Renal cortical epithelial cell (primary cell): ENCODE results near the gene PPP2R3C. TPM values are rescaled to one million over a fixed set of nuclear protein-coding genes. Genes with fewer than 3 reads are reported as not detected.
"Not testable (repeated sequence)": the region's sequence is repeated elsewhere in the genome, so short reads cannot be mapped to it uniquely, and the experiment has no call there.

Source experiments
- DNase-seq: peaks from one replicate; pipeline ENCODE4 v3.0.0-alpha.2; 2011; ENCODE audit warnings: low read depth
- total RNA-seq: library from RNA; depleted of rRNA; stranded (reverse); fragments of >200 nt; gene quantifications from 2 replicates; pipeline ENCODE4 v1.2.3, GENCODE V29; 2014

PPP2R3C gene
- total RNA-seq, 1 donor from 2014 or later = 23.0 TPM

DNA sequence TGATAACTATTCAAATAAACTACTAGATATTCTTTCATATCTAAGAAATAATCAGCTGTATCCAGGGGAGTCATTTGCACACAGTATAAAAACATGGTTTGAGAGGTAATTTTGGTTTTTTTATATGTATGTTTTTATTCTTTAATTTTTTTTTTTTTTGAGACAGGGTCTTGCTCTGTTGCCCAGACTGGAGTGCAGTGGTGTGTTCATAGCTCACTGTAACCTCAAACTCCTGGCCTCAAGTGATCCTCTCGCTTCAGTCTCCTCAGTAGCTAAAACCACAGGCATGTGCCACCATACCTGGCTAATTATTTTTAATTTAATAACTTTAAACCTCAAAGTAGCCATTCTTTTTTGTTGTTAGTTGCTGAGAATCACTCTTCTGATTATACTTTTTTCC lies 2.3 kb upstream of the PPP2R3C start:
- DNase-seq = peak; percentile 25

DNA sequence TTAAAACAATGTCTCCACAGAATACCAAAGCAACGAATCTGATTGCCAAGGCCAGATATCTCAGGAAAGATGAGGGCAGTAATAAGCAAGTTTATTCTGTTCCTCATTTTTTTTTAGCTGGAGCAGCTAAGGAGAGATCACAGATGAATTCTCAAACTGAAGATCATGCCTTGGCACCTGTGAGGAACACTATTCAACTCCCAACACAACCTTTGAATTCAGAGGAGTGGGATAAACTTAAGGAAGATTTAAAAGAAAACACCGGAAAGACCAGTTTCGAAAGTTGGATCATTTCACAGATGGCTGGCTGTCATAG lies 1.6 kb upstream of the PPP2R3C start:
- DNase-seq = no peak

DNA sequence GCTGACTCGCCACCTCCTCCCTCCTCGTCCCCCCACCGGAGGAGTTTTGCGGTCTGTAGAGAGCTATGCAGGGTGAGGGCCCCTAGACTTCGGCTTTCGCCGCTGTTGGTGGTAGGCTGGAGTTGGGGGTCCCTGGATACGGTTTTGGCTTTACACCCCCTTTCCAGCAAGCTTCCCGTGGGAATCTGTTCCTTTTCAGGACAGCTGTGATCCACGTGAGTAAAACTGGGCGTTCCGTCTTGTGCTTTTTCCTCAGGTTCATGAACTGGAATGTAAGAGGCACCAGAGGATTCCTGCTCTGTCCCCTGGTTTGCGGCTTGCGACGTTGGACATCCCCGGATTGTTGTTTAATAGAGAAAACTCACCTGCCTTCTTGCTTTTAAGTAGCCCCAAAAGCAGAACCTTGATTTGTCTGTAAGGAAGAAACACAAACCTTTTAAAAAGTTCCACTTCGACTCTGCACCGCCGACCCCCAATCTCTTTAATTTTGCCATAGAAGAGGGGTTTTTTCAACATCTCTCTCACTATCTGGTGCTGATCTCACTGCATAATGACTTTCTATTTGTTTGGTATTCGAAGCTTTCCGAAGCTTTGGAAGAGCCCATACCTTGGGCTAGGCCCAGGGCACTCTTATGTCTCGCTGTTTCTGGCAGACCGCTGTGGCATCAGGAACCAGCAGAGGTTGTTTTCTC lies 1.1 kb upstream of the PPP2R3C start:
- peak; percentile 68 for DNase-seq

DNA sequence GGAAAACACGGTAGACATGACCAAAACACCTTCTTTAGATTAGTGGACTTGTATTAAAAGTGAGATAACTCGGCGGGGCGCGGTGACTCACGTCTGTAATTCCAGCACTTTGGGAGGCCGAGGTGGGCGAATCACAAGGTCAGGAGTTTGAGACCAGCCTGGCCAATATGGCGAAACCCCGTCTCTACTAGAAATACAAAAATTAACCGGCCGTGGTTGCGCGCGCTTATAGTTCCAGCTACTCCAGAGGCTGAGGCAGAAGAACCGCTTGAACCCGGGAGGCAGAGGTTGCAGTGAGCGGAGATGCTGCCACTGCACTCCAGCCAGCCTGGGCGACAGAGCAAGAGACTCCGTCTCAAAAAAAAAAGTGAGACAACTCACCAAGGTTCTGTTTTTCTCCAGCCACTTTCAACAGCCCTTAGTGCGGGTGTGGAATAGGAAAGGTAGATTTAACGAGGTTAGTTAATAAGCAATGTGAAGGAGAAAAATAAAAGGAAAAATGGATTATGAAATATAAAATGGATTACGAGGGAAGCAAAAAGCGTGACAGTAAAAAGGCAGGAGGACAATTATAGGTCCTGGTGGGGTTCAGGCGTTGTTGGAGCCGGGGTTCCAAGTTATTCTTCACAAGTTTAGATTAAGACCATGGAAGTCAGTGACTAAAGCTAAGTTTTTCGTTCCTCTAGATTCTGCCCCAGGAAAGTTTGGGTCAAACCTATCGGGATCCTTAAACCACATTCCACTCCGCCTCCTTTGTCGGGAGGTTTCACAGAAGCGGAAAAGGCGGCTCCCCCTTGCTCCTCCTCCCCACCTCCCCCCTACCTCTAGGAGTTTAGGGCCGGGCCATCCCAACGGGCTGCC lies 534 bp downstream of the PPP2R3C start:
- DNase-seq = no peak

DNA sequence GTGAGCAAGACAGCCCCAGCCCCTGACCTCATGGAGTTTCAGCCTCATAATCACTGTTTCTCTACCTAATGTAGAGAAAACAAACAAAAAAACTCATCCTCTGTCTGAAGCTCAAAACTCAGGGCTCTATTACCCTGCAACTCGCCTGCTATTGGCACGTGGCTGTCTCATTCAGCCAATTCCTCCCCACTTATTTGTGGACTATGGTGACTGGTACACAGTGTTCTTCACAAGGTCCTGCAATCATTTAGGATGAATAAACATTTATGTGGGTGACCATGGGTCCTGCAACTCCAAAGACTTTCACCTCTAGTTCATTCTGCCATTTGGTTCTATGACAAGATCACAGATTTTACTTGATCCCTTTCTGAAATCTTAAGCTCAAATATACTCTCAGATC lies 4.7 kb downstream of the PPP2R3C start:
- DNase-seq = no peak

DNA sequence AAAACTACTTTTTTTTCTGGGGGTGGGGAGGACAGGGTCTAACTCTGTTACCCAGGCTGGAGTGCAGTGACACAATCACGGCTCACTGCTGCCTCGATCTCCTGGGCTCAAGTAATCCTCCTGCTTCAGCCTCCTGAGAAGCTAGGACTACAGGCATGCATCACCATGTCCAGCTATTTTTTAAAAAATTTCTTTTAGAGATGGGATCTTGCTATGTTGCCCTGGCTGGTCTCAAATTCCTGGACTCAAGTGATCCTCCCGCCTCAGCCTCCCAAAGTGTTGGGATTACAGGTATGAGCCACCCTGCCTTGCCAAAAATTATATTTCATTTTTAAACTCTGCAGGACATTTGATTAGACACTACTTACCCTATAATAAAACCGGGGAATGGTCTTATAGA lies 5.5 kb downstream of the PPP2R3C start:
- DNase-seq = no peak

DNA sequence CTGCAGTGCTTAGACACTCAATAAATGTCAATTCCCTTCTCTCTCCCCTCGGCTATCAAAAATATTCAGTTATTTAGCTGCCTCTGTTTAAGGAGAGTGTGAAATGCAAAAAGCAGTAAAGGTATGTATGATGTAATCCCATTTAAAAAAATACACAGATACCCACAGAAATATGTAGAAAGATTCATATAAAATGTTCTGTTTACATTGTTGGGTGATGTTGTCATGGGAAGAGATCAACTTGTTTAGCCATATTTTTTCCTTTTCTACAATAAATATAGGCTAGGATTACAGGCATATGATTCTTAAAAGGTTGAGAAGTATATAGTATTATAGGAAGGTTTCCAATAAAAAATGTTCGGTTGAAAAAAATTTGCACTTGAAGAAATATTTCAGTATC lies 7.8 kb downstream of the PPP2R3C start:
- DNase-seq = no peak

DNA sequence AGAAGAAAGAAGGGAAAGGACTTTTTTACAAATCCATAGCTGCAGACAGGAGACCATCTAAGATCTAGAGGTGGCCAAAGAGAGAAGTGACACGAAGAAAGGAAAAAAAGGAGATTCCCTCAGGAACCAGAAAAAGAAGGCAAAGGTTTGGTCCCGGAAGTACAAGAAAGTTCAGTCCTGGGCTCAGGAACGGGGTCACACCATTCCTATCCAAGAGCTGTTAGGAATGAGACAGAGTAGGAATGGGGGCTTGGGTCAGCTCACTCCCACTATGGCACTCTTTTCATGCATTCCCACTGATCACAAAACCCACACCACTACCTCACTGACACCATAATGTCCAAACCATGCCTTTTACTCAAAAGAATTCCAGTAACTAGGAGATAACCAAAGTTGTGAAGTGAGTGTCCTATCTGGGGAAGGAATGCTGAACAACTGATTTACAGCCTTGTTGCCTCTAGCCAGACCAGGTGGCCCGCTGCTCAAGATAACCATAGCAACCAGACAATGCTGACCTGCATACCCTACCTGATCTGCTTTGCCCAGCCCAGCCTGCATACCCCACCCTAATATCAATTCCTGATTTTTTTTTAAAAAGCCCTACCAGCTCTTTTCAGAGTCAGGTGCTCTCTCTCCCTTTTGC lies 8.4 kb downstream of the PPP2R3C start:
- DNase-seq = no peak

DNA sequence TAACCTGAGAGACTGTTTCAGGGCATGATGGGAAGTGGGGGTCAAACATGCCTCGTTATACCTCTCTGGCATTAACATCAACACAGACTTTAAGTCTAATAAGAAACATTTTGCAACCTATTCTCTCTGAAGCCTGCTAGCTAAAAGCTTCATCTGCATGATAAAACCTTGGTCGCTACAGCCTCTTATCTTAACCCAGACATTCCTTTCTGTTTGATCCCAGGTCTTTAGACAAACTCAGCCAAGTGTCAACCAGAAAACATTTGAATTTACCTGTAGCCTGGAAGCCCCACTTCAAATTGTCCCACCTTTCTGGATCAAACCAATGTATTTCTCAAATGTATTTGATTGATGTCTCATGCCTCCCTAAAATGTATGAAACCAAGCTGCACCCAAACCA lies 9.1 kb downstream of the PPP2R3C start:
- DNase-seq = no peak

DNA sequence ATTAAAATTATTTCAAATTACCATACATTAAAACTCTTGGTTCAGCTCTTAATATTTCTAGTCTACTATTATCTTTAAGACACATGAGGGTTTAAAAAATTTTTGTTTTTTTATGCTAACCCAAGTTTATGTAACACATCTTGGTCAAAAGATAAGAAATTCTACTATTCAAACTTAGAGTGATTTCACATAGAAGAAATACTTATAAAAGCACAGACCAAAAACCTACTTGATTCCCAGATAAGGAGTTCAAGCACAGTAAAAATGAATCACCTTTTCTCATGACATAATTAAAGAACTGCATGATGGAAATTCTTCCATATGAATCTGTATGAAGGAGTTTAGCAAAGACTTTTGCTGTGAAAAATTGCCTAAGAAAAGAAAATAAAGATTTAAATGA lies 13.9 kb downstream of the PPP2R3C start:
- no peak for DNase-seq

DNA sequence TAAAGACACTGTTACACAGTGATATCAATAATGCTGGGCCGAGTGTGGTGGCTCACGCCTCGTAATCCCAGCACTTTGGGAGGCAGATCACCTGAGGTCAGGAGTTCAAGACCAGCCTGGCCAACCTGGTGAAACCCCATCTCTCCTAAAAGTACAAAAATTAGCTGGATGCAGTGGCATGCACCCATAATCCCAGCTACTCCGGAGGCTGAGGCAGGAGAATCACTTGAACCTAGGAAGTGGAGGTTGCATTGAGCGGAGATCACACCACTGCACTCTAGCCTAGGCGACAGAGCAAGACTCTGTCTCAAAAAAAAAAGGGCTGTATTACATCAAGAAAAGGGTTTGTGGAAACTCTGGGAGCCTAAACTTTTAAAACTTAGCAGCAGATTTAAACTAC lies 27.1 kb downstream of the PPP2R3C start:
- DNase-seq = not testable (repeated sequence)

DNA sequence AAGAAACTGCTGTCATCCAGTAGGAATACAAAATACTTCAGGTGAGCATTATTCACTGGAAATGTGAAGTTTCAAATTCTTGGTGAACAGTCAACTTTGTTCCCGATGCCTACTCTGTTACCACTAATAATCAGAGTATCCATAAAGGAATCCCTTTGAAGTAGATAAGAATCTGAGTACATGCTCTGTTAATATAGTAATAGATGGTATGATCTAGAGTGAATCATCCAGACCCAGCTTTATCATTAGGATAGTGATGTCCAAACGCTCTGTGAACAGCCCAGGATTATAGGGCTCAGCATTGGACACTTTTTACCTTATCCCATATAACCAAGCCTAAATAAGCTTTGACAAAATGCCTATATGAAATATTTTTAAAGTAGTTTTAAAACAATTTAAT lies 33.3 kb downstream of the PPP2R3C start:
- DNase-seq = no peak

DNA sequence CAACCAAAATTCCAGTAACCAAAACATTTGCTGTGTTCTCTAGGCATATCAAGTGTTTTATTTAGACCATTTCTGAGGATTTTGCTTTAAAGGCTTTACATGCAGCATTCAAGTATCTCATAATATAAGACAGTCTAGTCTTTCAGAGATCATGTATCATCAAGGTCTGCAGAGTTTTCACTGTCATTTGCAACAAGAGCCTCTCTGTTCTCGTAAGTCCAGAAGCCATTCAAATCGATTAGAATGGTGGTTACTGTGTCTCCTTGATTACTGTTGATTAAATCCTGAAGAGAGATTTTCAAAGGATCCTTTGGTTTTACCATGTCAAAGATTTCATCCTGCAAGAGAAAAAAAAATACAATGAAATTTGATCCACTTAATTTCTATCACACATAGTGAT lies 36.3 kb downstream of the PPP2R3C start:
- no peak for DNase-seq

DNA sequence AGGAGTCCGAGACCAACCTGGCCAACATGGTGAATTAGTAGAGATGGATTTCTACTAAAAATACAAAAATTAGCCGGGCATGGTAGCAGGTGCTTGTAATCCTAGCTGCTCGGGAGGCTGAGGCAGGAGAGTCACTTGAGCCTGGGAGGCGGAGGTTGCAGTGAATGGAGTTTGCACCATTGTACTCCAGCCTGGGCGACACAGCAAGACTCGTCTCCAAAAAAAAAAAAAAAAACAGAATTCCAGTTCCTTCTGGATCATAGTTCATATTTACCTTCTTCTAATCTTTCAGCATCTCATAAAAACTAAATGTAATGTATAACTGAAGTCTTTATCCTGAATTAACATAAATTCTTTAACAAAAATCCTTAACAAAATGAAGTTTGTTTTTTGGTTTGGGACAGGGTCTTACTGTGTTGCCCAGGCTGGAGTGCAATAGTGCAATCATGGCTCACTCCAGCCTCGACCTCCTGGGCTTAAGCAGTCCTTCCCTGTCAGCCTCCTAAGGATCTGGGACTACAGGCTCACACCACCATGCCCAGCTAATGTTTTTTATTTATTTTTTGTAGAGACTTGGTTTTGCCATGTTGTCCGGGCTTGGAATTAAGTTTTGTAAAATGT lies 38.1 kb downstream of the PPP2R3C start:
- no peak for DNase-seq

DNA sequence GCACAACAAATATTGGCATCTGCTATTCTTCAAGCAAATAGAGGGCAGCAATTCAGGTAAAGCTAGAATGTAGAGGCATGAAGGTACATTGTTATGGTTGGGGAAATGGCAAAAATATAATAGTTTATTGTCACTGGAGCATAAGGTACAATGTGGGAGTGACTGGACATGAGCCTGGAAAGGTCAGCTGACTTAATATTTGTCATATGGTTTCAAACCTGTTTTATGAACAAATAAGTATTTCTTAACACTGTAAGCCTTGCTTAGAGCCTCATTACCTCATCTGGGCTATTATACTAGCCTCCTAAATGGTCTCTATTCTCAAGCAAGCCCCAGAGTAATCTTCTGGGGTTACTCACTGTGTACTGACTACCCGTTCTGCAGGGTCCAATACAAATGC lies 42.0 kb downstream of the PPP2R3C start:
- no peak for DNase-seq

DNA sequence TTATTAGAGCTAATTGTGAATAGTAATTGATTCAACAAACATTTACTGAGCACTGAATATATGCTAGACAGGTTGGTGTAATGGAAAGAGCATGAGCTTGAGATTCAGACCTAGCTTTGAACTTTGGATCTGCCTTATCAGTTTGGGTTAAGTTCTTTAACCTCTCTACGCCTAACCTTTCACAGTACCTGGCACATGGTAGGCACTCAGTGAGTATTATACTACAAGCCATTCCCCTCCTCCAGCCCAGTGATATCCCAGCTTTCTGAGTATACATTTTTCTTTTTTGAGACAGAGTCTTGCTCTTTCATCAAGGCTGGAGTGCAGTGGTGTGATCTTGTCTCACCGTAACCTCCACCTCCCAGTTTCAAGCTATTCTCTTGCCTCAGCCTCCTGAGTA lies 43.7 kb downstream of the PPP2R3C start:
- no peak for DNase-seq

DNA sequence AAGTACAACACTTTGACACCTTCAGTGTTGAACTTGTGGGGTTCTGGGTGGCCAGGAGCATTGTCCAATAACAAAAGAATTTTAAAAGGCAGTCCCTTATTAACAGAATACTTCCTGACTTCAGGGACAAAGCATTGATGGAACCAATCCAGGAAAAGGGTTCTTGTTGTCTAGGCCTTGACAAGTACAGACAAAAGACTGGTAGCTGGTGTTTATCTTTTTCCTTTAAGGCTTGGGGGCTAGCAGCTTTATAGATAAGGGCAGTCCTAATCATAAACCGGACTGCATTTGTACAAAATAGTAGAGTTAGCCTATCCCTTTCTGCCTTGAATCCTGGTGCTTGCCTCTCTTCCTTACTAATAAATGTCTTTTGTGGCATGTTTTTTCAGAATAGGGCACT lies 48.3 kb downstream of the PPP2R3C start:
- DNase-seq = no peak

DNA sequence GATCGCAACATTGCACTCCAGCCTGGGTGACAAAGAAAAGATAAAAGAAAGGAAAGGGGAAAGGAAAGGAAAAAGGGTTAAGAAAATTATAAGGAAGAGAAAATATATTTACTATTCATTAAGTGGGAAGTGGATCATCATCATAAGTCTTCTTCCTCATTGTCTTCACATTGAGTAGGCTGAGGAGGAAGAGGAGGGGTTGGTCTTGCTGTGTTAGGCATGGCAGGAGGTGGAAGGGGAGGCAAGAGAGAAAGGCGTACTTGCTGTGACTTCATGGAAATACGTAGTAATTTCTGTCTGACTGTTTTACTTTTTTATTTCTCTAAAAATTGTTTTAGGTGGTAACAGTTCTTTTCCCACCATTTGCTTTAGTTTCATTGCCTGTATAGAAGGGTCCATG lies 49.6 kb downstream of the PPP2R3C start:
- DNase-seq = no peak

DNA sequence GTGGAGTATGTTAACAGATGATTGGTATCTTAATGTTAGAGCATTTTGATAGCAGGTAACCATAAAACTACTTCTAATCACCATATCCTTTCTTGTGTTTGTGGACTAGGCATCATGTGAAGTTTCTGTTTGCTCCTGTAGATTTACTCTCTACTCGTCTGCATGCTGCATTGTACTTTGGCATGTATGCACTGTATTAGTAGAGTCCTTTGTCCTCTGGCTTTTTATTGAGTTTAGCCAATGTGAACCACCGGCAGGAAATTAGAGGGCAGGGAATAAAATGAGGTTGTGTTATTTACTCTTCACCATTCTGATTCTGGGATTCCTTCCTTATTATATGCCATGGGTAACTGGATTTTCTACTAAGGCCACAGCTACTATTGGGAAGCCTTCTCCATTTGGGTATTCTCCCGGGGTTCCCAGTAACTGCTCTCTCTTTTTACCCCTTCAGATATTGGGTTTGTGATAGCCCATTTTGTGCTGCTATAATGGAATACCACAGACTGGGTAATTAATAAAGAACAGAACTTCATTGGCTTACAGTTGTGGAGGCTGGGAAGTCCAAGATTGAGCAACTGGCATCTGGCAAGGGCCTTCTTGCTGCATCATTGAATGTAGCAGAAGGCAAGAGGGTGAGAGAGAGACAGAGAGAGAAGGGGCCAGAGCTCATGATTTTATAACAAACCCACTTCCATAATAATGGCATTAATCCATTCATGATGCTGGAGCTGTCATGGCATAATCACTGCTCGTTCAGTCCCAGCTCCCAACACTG lies 53.4 kb downstream of the PPP2R3C start:
- peak; percentile 16 for DNase-seq

DNA sequence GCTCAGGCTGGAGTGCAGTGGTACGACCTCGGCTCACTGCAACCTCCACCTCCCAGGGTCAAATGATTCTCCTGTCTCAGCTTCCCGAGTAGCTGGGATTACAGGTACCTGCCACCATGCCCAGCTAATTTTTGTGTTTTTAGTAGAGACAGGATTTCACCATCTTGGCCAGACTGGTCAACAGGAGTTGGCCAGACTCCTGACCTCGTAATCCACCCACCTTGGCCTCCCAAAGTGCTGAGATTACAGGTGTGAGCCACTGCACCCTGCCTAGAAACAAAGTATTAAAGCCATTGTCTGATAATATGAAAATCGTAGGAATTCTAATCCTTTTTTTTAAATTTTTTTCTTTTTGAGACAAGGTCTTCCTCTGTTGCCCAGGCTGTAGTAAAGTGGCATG lies 56.1 kb downstream of the PPP2R3C start:
- DNase-seq = not testable (repeated sequence)

DNA sequence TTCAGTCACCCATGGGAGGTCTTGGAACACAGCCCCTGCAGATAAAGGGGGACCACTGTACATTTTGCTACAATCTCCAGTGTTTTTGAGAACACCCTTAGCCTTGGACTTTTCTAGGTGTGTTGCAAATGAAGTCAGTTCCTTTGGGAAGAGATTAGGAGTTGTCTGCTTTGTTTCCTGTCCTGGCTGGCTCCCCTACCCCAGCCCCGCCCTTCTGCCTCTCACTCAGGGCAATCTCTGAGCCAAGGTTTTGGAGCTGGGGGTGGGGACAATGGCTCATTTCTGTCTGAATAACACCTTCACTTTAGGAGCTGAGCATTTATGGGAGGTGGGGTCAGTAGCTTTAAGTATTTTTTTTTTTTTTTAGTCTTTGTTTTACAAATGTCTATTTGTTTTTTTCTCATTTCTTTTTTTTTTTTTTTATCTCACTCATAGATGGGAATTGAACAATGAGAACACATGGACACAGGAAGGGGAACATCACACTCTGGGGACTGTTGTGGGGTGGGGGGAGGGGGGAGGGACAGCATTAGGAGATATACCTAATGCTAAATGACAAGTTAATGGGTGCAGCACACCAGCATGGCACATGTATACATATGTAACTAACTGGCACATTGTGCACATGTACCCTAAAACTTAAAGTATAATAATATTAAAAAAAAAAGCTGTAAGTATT lies 60.5 kb downstream of the PPP2R3C start:
- DNase-seq = not testable (repeated sequence)
